HG03097 (cell line): Measurements from ENCODE around the gene FANCC.

Experiments
- ATAC-seq: cut with Tn5 transposase; IDR thresholded peaks from one replicate; pipeline ENCODE4 v1.9.1; 2021; ENCODE audit not compliant: unreplicated experiment, low FRiP score

Gene FANCC

GRCh38 chr9:95201206-95201605 is 116.3 kb downstream of the FANCC start:
- no peak for ATAC-seq

GRCh38 chr9:95197692-95198271 is 119.7 kb downstream of the FANCC start:
- no peak for ATAC-seq

- ATAC-seq: no peak
Measured at GRCh38 chr9:95193480-95193879, 124.0 kb downstream of the FANCC start.

- no peak for ATAC-seq
Measured at GRCh38 chr9:95193067-95193466, 124.4 kb downstream of the FANCC start.

GRCh38 chr9:95192631-95193030 is 124.9 kb downstream of the FANCC start:
- ATAC-seq: no peak

- no peak for ATAC-seq
Measured at GRCh38 chr9:95190413-95190812, 127.1 kb downstream of the FANCC start.

DNA sequence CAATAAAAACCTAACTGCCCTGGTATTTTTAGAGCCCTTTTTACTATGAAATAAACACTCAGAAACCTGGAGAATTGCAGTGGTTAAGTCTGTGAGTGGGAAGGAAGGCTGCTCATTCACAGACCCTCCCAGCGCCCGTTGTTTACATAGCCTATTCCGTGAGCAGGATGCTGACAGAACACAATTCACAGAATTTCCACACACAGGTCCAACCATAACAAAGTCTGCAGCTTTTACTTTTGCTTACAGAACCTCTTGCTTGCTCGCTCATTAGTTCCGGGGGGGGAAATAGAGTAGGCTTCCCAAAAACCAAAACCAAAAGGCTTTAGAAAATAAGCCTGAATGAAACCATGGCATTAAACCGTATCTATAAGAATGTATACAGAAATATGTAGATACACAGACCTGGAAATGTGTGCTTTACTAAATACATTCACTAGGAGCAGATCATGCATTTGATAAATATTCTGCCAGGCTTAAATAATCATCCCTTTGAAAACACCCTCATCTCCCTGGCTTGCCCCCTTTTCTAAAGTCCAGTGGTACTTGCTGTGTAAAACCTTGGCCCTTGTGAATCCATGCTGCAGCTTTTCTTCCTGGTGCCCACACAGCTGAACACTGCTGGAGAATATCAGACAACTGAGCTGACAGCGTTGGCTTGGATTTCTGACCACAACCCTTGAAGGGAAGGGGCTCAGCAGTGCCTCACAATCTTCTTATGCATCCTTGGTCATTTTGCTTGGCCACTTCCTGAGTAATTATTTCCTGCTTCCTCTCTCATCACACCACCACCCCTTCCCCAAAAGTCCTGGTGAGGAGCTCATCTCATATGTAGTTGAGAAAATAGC is 128.0 kb downstream of the FANCC start:
- ATAC-seq: no peak

DNA sequence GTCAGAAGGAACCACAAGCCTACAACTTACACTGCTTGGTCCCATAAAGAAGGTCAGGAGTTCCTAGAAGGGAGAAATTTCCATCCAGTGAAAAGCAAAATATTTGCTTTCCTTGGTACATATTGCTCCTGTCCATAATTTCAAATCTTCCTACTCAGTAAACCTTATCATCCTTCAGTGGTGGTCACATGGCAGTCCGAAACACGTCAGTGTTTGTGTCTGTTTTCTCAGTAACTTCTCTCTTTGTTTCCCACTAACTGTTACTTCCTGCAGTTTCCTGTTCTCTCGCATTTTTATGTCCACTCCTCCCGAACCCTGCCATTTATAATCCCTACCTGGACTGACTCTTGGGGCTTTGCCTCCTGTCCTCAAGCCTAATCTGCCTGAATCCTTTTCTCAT is 129.1 kb downstream of the FANCC start:
- no peak for ATAC-seq

GRCh38 chr9:95185956-95186355 is 131.6 kb downstream of the FANCC start:
- ATAC-seq: no peak

- ATAC-seq: no peak
Measured at GRCh38 chr9:95182854-95183563, 134.5 kb downstream of the FANCC start.

DNA sequence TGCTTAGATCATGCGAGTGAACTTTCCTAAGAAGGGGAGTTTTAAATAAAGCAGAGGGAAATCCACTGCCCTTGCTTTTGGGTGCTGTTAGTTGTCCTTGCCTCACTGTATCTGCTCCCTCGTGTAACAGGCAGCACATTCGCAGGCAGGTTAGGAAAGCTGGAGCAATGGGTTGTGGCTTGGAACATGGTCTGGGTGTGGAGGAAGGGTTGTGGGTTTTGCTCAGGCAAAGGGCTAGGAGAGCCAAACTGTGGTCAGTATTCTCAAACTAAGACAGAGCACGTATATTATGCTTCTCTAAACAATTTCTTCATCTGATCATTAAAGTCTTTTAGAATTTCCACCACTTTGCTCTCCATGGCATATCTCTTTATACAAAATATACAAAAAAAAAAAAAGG is 135.7 kb downstream of the FANCC start:
- no peak for ATAC-seq

- ATAC-seq: no peak
Measured at GRCh38 chr9:95181226-95181818, 136.2 kb downstream of the FANCC start.

GRCh38 chr9:95177617-95178016 is 139.9 kb downstream of the FANCC start:
- ATAC-seq: no peak

DNA sequence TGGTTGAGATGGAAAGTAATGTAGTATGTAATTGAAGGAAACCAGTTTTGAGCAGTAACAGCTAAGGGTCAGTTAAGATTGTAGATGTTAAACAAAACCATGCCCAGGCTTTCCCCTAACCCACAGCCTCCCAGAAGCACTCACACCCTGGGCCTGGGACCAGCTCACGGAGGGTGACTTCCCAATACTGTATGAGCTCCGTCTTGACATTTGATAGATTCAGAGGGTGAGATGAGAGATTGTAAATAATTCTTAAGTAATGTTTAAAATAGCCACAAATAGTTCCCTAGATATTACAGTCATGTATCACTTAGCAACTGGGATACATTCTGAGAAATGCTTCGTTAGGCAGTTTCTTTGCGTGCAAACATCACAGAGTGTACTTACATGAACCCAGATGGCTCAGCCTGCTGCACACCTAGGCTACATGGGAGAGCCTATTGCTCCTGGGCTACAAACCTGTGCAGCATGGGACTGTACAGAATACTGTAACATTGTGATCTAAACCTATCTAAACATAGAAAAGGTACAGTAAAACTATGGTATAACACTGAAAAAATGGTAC is 140.7 kb downstream of the FANCC start:
- ATAC-seq: no peak

- ATAC-seq: no peak
Measured at GRCh38 chr9:95175523-95175922, 142.0 kb downstream of the FANCC start.

GRCh38 chr9:95174038-95174437 is 143.5 kb downstream of the FANCC start:
- ATAC-seq: no peak

DNA sequence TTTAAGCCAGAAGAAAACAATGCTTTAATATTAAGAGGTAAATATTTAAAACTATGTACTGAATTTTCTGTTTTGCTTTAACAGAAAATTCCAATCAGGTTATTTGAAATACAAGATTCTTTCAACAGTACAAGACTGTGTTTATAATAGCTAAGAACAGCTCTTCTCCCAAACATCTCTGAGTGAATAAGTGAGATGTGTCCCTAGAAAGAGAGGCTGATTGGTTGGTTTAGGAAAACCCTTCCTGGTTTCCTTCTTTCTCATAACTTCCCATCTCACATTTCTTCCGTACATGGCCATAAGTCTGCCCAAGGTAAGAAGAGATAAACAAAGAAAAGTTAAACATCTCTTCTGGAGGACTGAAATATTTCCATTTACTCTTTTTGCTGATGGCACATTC is 145.9 kb downstream of the FANCC start:
- ATAC-seq: no peak

DNA sequence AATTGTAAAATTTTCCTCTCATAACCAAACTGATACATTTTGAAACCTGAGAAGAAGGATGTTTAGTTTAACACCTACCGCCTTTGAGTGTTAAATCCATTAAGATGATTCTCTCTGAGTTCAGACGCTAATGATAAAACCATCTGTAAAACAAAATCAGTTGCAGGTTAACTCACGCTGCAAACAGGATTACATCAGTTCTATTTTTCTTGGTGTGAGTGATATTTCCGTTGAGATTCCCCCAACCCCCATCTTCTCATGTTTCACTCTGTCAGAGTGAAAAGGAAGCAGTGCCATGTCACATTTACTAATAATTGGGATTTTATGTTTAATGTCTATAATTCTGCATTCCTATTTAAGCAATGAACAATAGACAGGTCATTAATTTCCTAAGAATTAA is 146.5 kb downstream of the FANCC start:
- ATAC-seq: no peak

GRCh38 chr9:95167998-95168397 is 149.5 kb downstream of the FANCC start:
- no peak for ATAC-seq

DNA sequence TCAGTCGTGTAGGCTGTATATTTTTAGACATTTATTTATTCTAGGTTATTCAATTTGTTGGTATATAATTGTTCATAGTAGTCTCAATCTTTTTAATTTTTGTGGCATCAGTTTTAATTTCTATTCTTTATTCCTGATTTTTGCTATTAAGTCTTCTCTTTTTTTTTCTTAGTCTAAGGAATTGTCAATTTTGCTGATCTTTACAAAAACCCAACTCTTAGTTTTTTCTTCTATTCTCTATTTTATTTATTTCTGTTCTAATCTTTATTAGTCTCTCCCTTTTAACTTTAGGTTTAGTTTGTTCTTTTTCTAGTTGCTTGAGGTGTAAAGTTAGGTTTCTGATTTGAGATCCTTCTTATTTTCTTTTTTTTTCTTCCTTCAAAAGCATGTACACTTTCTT is 152.5 kb downstream of the FANCC start:
- ATAC-seq: no peak
